Head of caudate nucleus (tissue), 42 donors: ENCODE data around the gene FHIP1A.
A peak's percentile ranks its signal among the peaks of the same experiment; 100 is the strongest.

ENCODE experiments used
- DNase-seq, 42 donors: peaks; one replicate each; pipeline versions ENCODE4 v3.0.0 to v3.0.0-alpha.2; 2020 to 2021; ENCODE audit warnings: mixed read lengths in 7 of 42
- intact Hi-C: fragments of 100-400 bp; cut with DNase I; formaldehyde crosslinking; loops from one replicate; pipeline ENCODE4 v1.15.0; 2022

FHIP1A gene

DNA sequence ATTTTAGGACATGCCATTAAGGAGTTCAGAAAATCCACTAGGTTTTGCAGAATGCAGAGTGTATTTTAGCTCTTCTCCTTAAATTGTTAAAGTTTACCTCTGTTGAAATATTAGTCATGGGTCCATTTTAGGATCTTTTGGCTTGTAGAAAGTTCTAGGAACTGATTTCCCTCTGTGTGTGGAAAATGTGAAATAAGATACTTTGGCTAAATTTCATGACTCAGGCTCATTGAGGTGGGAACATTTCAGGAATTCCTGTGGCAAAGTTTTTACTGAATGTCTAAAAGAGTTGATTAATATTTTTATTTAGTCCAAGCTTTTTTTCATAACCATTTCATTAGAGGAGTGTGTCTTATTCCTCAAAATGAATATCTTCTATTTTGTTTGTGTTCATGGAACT, 7.0 kb downstream of the FHIP1A start:
- DNase-seq, result no peak
- intact Hi-C loops, result no loop called here

DNA sequence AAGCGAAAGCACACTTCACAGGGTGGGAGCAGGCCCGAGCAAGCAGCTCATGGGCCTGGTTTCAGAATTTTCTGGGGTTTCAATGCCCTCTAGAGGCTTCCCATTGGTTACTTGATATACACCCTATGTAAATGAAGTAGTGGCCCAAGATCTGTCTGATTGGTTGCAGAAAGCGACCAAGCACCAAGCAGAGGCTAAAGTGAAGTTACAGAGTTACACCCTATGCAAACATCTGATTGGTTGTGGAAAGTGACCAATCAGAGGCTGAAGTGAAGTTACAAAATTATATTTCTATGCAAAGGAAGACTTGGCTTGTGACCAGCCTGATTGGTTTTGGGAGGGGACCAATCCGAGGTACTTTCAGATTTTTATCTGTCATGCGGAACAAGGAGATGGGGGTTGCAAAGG, 8.2 kb downstream of the FHIP1A start:
- intact Hi-C loops, result no loop called here
- DNase-seq, result no peak

DNA sequence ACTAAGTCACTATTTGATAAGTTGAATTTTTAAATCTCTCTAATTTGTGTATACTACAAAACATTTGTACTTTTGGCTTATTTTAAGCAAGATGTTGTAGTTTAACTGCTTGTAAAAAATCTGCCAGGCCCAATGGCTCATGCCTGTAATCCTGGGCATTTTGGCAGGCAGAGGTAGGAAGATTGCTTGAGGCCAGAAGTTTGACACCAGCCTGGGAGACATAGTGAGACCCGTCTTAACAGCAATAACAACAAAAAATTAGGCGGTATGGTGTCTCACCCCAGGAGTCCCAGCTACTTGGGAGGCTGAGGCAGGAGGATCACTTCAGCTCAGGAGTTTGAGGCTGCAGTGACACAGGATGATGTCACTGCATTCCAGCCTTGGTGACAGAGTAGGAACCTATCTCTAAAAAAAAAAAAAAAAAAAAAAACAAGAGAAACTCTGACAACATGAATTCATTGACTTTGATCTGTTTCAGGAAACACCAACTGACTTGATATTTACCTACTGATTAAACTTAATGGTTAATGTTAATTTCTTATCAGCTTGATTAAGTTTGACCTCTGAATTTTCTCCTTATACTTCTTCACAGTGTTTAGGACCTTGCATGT, 8.9 kb downstream of the FHIP1A start:
- intact Hi-C loops, result no loop called here
- DNase-seq, result no peak

DNA sequence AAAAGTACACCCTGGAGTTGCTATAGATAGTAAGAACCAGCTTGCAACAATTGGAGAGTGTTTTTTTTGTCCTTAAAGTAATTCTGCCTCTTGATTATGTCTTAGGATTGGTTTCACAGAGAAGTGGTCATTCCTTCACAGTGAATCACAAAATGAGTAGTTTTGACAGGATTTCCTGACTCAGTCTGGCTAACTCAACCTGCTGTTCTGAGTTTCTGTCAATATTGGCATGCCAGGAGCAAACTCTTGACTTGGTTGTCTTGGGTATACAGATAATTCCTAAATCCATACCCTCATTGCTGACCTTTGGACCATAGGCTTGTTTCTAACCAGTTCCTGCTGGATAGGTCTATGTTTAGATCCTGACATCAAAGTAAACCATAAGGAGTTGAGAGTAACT, 9.4 kb downstream of the FHIP1A start:
- intact Hi-C loops, result no loop called here

DNA sequence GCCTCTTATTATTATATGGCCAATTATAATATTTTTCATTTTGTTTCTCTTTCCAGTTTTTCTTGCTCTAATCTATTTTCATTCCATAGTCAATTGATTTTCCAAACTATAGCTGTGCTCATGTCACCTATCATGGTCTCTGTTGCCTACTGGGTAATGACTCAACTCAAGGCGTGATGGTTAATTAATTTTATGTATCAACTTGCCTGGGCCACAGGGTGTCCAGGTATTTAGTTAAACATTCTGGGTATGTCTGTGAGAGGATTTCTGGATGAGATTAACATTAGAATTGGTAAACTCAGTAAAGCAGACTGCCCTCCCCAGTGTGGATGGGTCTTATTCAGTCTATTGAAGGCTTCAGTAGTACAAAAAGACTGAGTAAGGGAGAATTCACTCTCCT, 9.9 kb downstream of the FHIP1A start:
- intact Hi-C loops, result no loop called here
- DNase-seq, result no peak

More for the DNA sequence above, 9.4 kb downstream of the FHIP1A start:
- DNase-seq, result no peak

DNA sequence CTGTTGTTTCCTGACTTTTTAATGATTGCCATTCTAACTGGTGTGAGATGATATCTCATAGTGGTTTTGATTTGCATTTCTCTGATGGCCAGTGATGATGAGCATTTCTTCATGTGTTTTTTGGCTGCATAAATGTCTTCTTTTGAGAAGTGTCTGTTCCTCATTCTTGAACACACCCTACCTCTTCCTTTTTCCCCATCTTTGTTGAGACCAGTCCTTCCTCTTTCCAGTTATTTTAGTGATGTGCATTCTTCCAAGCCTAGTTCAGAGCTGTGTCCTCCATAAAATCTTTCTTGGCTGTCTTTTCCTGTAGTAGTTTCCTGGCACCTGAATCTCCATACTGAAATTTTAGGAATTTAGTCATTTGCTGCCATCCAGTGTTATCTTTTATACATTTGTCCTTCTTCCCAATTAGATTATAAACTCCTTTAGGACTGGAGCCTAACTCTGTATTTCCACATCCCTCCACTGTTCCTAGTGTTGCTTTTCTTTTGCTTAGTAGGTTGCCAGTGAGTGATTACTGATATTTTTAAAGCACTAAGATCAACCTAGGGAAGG, 11.4 kb downstream of the FHIP1A start:
- no peak for DNase-seq
- intact Hi-C loops, result no loop called here

DNA sequence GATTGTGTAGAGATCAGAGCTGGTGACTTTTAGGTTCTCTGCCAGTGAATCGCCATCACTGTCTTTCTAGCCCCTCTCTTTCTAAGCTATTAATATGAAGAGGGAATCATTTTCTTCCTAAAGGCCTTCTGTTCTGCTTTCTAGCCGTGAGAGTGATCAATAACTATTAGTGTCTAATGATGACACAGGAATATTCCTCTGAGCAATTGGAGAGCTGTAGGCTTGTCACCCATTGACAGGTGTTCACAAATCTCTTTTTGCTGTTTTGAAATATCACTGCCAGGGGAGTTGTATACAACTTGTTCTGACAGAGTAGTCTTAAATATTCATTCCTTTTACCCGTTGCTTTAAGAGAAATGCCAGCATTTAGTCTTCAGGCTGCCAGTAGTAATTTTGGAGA, 13.9 kb downstream of the FHIP1A start:
- DNase-seq, result no peak
- intact Hi-C loops, result no loop called here

DNA sequence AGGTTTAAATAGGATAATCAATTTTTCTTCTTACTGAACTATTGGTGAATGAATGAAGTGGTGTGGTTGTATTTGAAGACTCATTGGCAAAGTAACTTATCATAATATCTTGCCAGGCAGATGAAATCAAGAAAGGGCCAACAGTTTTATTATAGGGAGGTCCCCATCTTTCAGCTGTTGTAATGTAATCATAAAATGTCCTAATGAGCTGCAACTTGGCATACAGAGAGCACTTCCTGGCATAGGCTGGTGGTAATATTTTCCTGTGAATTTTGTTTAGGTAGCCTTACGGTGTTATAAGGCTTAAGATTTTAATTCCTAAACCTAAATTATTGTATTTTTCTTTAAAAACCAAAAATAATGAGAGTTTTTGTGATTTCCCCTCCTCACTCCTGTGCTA, 17.5 kb downstream of the FHIP1A start:
- no peak for DNase-seq
- intact Hi-C loops, result no loop called here

DNA sequence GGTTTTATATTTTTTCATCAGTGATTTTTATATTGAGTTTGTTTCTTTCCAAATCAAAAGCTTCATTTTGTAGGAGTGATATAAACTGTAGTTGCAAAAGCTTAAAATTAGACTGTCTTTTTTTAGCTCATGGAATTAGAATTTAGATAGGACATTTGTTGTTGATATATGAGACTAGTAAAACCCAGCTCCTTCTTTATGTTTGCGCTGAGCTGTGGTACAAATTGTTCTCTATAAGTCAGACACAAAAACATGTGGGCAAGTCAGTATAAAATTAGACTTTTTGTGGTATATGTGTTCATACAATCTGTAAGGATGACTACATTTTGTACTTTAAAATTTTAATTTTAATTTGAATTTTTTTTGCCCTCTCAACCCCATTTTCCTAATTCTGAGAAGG, 18.3 kb downstream of the FHIP1A start:
- intact Hi-C loops, result no loop called here
- DNase-seq, result no peak

DNA sequence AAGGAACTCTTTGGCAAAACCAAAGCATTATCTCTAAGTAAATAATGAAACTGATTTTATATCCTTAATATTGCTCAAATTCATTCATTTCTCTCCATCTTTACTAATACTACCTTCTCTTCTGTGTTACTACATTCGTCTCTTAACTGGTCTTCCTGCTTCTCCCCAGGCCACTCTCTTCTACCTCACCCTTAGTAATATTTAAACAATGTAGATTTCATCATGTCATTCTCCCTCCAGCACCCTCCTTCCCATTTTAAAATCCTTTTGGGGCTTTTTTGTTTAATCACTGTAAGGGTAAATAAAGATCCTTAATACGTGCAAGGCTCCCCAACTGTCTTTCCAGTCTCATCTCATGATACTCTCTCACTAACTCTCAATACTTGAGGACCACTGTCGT, 19.4 kb downstream of the FHIP1A start:
- intact Hi-C loops, result no loop called here
- no peak for DNase-seq

DNA sequence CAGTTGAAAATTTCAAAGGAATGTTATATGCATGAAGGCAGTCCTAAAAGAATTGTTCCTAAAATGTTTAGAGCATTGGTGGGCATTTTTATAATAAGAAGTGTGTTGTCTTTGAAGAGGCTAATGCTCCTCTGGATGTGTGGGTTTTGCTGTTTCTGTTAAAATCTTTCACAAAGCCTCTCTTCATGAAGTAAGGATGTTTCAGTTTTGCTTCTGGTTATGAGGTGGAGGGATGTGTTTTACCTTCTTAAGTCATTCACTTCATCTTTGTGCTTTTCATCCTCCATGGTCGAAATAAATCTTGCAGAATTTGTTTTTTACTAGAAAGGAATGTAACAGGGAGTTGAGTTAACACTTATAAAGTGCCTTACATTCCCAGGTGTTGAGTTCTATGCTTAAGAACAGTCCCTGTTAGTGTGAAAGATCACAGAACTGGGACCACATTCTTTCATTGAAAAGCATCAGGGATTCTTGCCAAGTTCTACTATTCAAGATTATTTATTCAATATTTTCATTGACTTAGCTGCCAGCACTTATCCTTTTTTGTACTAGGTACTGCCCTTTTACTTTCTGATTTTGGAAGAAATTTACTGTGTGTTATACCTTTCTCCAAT, 21.1 kb downstream of the FHIP1A start:
- intact Hi-C loops, result no loop called here
- DNase-seq, result no peak

DNA sequence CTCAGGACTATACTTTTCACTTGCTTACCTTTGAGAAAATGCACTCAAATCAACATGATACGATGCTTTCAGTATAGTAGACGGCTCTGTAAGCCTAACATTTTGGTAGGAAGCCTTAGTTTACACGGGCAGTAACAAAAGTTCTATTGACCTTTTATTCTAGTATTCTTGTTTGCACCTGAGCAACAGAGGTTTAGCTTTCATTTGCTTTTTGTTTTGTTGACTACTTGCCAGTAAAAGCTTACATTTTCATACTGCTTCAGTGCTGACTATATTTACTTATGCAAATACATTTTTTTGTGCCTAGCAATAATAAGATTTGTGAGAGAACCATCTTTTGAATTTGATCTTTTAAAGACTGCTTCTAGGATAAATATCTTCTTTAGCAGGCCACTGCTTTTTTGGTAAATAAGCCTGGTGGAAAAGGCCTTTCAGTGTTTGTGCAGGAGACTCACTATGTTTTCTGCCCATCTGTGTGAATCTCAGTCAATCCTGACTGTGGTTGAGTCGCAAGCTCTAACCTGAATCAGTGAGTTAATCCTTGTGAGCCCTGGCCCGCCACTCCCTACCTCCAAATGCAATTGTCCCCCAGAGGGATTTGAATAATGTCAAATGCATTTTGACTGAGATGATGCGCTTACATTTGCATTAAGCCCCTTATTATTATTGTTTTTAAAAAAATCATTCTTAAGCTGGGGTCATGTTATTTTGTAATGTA, 21.9 kb downstream of the FHIP1A start:
- intact Hi-C loops, result no loop called here
- DNase-seq, result no peak

DNA sequence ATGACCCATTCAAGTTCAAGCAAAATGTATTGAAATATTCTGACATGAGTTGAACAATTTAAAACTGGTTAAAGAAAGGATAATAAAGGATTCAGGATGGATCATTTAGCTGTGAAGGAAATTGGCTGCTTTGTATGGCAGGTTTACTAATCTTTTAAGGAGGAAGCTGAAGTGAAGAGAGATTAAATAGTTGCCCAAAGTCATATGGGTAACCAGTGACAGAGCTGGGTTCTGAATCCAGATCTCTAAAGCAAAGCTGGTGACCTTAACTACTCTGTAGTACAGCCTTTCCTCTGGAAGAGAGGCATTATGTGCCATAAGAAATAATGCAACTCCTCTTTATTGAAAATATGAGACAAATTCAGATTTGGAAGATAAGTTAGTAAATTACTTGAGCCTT, 22.8 kb downstream of the FHIP1A start:
- no peak for DNase-seq
- intact Hi-C loops, result no loop called here

DNA sequence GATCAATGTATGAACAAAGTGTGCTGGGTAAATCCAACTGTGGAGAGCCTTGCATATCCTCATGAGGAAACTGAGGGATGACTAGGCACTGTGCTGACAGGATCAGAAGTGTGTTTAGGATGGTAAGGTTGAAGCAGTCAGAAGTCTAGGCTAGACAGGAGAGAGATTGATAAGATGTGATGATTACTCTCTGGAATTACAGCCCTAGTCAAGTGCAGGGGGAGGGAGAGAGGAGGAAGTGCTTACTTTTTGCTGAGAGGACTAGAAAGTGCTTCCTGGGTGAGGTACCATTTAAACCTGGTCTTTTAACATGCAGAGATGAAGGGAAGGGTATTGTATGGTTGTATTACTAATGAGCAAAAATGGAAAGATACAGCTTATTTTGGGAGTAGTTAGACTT, 23.7 kb downstream of the FHIP1A start:
- DNase-seq, result no peak

DNA sequence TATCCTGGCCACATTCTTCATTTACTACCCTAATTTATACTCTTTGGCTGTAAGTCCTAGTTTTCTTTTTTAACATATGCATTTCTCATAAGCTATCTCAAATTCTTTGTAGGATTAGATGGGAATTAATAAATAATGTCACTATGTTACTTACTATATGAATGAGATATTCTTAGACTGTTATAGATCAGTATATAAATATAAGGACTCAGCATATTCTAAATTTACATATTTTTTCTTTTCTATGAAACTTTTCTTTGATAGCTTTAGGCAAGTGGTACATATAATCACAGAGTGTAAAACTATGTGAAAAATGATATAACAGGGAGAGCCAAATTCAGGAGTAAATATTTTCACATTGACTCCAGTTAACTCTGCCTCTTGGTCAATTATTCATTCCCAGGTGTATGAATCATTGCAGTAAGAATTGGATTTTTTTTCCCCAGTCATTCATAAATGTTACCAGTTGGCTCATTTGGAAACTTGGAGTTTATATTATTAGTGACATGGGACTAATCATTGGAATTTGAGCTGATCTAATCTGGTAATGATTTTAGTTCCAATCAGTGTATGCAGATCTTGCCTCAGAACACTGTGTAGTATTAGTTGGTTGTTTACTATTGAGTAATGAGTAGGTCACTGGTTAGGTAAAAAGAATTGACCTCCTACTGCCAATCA, 25.3 kb downstream of the FHIP1A start:
- intact Hi-C loops, result no loop called here
- DNase-seq, result no peak

More for the DNA sequence above, 23.7 kb downstream of the FHIP1A start:
- intact Hi-C loops, result no loop called here

DNA sequence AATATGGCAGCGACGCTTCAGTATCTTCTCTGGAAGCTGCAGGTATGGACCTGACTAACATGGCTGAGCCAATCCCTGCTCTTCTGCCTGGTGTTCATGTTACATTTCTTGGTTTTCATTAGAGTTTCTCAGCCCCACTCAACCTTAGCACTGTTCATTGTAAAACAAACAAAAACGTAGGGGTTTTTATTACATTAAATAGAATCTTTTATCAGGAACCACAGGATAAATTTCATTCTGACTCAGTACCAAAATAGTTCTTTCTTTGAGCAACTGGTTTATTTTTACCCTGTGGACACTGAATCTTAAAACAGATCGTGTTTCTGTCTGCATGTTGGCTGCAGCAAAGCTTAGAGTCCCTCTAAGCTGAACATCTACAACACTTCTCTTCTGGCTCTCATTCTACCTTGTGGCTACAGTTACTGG, 27.1 kb downstream of the FHIP1A start:
- intact Hi-C loops, result no loop called here
- DNase-seq, result no peak

DNA sequence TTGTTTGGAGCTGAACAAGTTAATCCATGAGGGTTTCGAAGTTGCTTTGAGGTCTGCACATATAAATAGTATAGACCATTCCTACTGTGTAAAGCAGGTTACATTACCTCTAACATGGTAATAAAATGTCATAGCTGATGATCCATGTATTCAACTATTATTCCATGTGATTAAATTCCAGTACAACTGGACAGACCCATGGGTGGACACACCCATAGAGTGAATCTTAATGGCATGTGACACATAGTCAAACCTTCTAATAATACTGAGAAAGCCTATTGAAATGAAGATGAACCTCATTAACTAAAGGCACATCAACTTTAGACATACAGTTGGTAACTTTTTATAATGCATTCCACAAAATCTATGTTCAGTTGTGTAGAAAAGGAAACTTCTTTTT, 28.5 kb downstream of the FHIP1A start:
- intact Hi-C loops, result no loop called here
- no peak for DNase-seq

DNA sequence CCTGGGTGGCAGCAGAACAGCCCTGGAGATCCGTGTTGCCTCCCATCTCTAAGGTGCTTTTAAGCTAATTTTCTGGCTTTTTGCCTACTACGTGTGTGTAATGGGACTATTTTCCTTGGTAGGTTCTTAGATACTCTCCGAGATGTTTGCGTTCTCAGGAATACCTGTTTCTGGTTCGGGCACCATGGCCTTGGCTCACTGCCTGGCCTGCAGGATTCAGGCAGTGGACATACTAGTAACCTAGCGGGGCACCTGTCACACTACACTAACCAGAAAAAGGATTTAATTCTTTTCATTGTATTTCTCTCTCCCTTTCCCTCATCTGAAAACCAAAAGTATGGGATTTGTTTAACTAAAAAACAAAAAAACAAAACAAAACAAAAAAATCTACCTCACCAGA, 29.2 kb downstream of the FHIP1A start:
- no peak for DNase-seq
- intact Hi-C loops, result no loop called here

DNA sequence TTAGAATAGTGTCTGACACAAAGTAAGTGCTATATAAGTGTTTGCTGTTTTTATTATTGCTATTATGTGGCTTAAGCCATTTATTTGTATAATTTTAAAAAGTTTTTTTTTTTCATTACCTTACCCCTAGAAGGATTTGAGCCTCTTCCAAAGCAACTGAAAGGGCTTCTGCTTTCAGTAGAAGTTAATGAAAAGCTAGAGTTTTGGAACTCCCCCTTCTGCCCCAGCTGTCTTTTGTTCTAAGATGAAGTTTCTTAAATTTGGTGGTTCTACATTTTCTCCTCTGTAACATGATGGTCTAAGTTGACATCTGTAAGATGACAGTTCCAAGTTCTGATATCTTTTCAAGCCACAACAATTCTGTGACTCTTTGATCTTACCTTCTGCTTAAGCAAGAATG, 30.3 kb downstream of the FHIP1A start:
- DNase-seq, result no peak
- intact Hi-C loops, result no loop called here

DNA sequence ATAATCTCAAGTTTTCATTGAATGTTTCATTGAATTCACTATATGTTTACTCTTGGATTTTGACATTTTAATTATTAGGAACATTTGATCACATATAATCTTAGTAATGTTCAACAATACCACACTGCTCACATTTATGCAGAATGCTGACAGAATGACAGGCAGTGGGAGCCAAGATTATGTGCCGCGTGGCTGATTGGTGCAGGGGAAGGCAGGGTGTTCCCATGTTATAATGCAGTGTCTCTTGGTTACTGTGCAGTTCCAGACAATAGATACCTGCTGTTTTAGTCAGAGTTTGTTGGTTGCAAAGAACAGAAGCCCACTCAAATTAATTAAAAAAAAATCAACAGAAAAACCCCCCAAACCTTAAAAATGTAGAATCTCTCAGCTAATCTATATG, 33.0 kb downstream of the FHIP1A start:
- peak in 39 of 42 donors; percentile 11 to 78 (median 46) for DNase-seq
- intact Hi-C loops, result no loop called here
